GM12878 (cell line): Measurements from ENCODE around the gene TMEM186. TPM values are rescaled to one million over a fixed set of nuclear protein-coding genes. Genes with fewer than 3 reads are reported as not detected.

Experiments used
- ATAC-seq: fragments of 200-7000 bp; cut with Tn5 transposase; 3 replicates; pipeline ENCODE4 v1.9.1; 2020; ENCODE audit warnings: mild to moderate bottlenecking, moderate library complexity
- BruUV-seq: library from RNA; stranded (reverse); fragments of 400-500 nt; replicated peaks from 2 replicates; lab custom pipeline; 2021; lab: Mats Ljungman, UMichigan
- CTCF ChIA-PET: fragments of 300-600 bp; sonication (Branson Sonifier 250); formaldehyde crosslinking; extraction: SDS; loops from one replicate; lab custom pipeline; 2021; ENCODE audit warnings: inconsistent platforms; lab: Yijun Ruan, JAX
- POLR2A ChIA-PET: fragments of 350-600 bp; formaldehyde crosslinking; extraction: SDS; loops from one replicate; lab custom pipeline; 2021; ENCODE audit warnings: inconsistent platforms; lab: Charles Lee
- RAD21 ChIA-PET: fragments of 300-600 bp; sonication (Branson Sonifier 250); formaldehyde crosslinking; loops from one replicate; lab custom pipeline; 2023; ENCODE audit warnings: antibody characterized with exemption; ENCODE audit not compliant: unreplicated experiment; lab: Charles Lee
- SMC1A ChIA-PET: fragments of 300-600 bp; sonication (Branson Sonifier 250); formaldehyde crosslinking; loops from one replicate; lab custom pipeline; 2023; ENCODE audit not compliant: unreplicated experiment, uncharacterized antibody; lab: Charles Lee
- DNase-seq: peaks from one replicate; pipeline ENCODE4 v3.0.0-alpha.2; 2011; ENCODE audit warnings: low read depth, low spot score
- FAIRE-seq: peaks from 3 replicates; lab custom pipeline; 2011; peaks lifted over from hg19 to GRCh38; lab: Jason Lieb, UNC
- H2AFZ ChIP-seq: 2 replicates; pipeline ENCODE4 v1.6.0; 2011; ENCODE audit warnings: low read depth, low read length, control low read depth; ENCODE audit not compliant: control insufficient read depth
- H3K27ac ChIP-seq: 2 replicates; pipeline ENCODE4 v1.5.1; 2011; ENCODE audit warnings: control low read depth; ENCODE audit not compliant: control insufficient read depth, insufficient read depth
- H3K27me3 ChIP-seq, 2 experiments: replicated peaks in 1 of 2; 2 replicates each; pipeline versions ENCODE4 v1.6.0 to v1.6.1; 2011; ENCODE audit warnings: low read length in 1 of 2; ENCODE audit not compliant: control insufficient read depth in 2 of 2, insufficient read depth in 2 of 2
- H3K36me3 ChIP-seq, 2 experiments: 2 replicates each; pipeline ENCODE4 v1.5.1; 2011; ENCODE audit warnings: low read length in 1 of 2; ENCODE audit not compliant: control insufficient read depth in 2 of 2, insufficient read depth in 2 of 2
- H3K4me1 ChIP-seq: 2 replicates; pipeline ENCODE4 v1.6.1; 2011; ENCODE audit warnings: mild to moderate bottlenecking, low read length, moderate library complexity, mixed read lengths; ENCODE audit not compliant: control insufficient read depth, insufficient read depth
- H3K4me2 ChIP-seq: 2 replicates; pipeline ENCODE4 v1.6.0; 2011; ENCODE audit warnings: control low read depth; ENCODE audit not compliant: control insufficient read depth, insufficient read depth
- H3K4me3 ChIP-seq: fragments of 200-600 bp; sonication (generic); 2 replicates; pipeline ENCODE4 v1.5.1; 2016
- H3K79me2 ChIP-seq: 2 replicates; pipeline ENCODE4 v1.6.0; 2011; ENCODE audit warnings: low read length; ENCODE audit not compliant: control insufficient read depth, insufficient read depth
- H3K9ac ChIP-seq: 2 replicates; pipeline ENCODE4 v1.8.0; 2011; ENCODE audit warnings: low read length, control low read depth, mixed read lengths; ENCODE audit not compliant: control insufficient read depth, insufficient read depth
- H3K9me3 ChIP-seq: replicated peaks from 3 replicates; pipeline ENCODE4 v1.5.1; 2011; ENCODE audit warnings: mild to moderate bottlenecking, low read length; ENCODE audit not compliant: control insufficient read depth, insufficient read depth
- H4K20me1 ChIP-seq: 2 replicates; pipeline ENCODE4 v1.6.0; 2011; ENCODE audit not compliant: control insufficient read depth, insufficient read depth
- CBX3 ChIP-seq: fragments of 200-600 bp; sonication (generic); IDR thresholded peaks from 2 replicates; pipeline ENCODE4 v1.6.1; 2016; ENCODE audit warnings: low read depth, borderline replicate concordance
- NR2C2 ChIP-seq: IDR thresholded peaks from 2 replicates; pipeline ENCODE4 v1.6.1; 2011; ENCODE audit warnings: borderline replicate concordance, low read depth; ENCODE audit not compliant: control insufficient read depth, insufficient read length
- PAX5 ChIP-seq: IDR thresholded peaks from 2 replicates; pipeline ENCODE4 v1.6.1; 2011; ENCODE audit warnings: low read depth, low read length, borderline replicate concordance
- POU2F2 ChIP-seq: IDR thresholded peaks from 3 replicates; pipeline ENCODE4 v1.6.1; 2011; ENCODE audit warnings: low read depth, mild to moderate bottlenecking, low read length, borderline replicate concordance
- RFX5 ChIP-seq: IDR thresholded peaks from 2 replicates; pipeline ENCODE4 v1.6.1; 2011; ENCODE audit warnings: low read depth, low read length, improper control_type of control experiment
- SP1 ChIP-seq: IDR thresholded peaks from one replicate; pipeline ENCODE4 v1.6.1; 2011; ENCODE audit warnings: low read depth, low read length
- TAF1 ChIP-seq: IDR thresholded peaks from 2 replicates; pipeline ENCODE4 v1.6.1; 2011; ENCODE audit warnings: mild to moderate bottlenecking, low read depth, low read length, borderline replicate concordance
- YY1 ChIP-seq: IDR thresholded peaks from 2 replicates; pipeline ENCODE4 v1.6.1; 2011; ENCODE audit warnings: low read depth, mild to moderate bottlenecking, low read length
- ZNF622 ChIP-seq: fragments of 450-650 bp; IDR thresholded peaks from 2 replicates; pipeline ENCODE4 v1.6.1; 2017; ENCODE audit warnings: mild to moderate bottlenecking, inconsistent platforms
- WGBS: methylation state at CpG from one replicate; pipeline ENCODE4 v1.1.6; 2016; ENCODE audit warnings: low lambda C conversion rate; ENCODE audit not compliant: insufficient replicate concordance, insufficient coverage; ENCODE audit errors: missing lambda C conversion rate; 5-methylcytosine and 5-hydroxymethylcytosine counted together
- in situ Hi-C: fragments of 300-500 bp; cut with MboI; formaldehyde crosslinking; loops from 9 replicates; pipeline ENCODE4 v1.14.3; 2018; ENCODE audit warnings: mixed read lengths
- intact Hi-C: fragments of 100-400 bp; cut with micrococcal nuclease; formaldehyde crosslinking; loops from one replicate; pipeline ENCODE4 v1.14.2; 2022; ENCODE audit not compliant: unreplicated experiment
- polyA plus RNA-seq, 11 experiments: library from polyadenylated mRNA; depleted of rRNA in 4 of 11; unstranded in 6 of 11; stranded (reverse) in 5 of 11; fragments of >200 nt; fragmentation: Nextera tagmentation in 4 of 11; fragmentation: Illumina TruSeq in 1 of 11; extraction: Ambion mirVana in 4 of 11; extraction: Trizol in 1 of 11; gene quantifications; 1 replicate in 1 of 11; 2 replicates in 10 of 11; pipeline versions ENCODE4 v1.2.1 to v1.2.3, GENCODE V29; 2011 to 2016; ENCODE audit warnings: inconsistent platforms in 2 of 11, missing spikeins in 2 of 11, low read depth in 1 of 11
- total RNA-seq, 4 experiments: library from RNA; depleted of rRNA in 3 of 4; stranded (reverse); fragments of >200 nt in 3 of 4; fragmentation: Illumina TruSeq in 1 of 4; extraction: Trizol in 1 of 4; gene quantifications; 2 replicates each; pipeline versions ENCODE4 v1.2.1 to v1.2.3, GENCODE V29; 2013 to 2021
- TF ChIP-seq, protein P1 (sequence below): fragments of 450-650 bp; formaldehyde crosslinking; IDR thresholded peaks from 2 replicates; pipeline ENCODE4 v1.5.0; 2022; ENCODE audit warnings: mild to moderate bottlenecking, missing genetic modification characterization
- TF ChIP-seq, protein P2 (sequence below): IDR thresholded peaks from 2 replicates; pipeline ENCODE4 v1.6.1; 2012; ENCODE audit warnings: mild to moderate bottlenecking, low read depth, low read length
- TF ChIP-seq, protein P3 (sequence below): IDR thresholded peaks from 2 replicates; pipeline ENCODE4 v1.6.1; 2011; ENCODE audit warnings: mild to moderate bottlenecking, low read depth, low read length, moderate library complexity; ENCODE audit not compliant: insufficient replicate concordance

TMEM186 gene
- total and polyA plus RNA-seq, 10 of the 15 experiments (the other 5 are each of a cell fraction or from before 2014, with no cell fraction given), result 10.6 to 28.9 (median 17.0) TPM

DNA sequence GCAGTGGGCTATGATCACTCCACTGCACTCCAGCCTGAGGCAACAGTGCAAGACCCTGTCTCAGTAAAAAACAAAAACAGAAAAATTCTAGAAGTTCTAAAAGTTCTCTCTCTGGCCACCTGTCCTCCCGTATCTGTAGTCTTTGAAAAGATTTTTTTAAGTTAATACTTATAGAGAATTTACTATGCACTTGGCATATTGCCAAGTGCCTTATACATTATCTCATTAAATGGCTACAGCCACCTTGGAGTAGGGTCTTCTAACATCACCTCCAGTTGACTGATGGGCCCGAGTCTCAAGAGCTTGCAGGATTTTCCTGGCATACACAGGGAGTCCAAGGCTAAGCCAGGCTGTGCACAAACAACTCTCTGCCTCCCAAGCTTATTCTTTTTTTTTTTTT lies 44.7 kb downstream of the TMEM186 start (continued):
- TF ChIP-seq, protein P1, sequence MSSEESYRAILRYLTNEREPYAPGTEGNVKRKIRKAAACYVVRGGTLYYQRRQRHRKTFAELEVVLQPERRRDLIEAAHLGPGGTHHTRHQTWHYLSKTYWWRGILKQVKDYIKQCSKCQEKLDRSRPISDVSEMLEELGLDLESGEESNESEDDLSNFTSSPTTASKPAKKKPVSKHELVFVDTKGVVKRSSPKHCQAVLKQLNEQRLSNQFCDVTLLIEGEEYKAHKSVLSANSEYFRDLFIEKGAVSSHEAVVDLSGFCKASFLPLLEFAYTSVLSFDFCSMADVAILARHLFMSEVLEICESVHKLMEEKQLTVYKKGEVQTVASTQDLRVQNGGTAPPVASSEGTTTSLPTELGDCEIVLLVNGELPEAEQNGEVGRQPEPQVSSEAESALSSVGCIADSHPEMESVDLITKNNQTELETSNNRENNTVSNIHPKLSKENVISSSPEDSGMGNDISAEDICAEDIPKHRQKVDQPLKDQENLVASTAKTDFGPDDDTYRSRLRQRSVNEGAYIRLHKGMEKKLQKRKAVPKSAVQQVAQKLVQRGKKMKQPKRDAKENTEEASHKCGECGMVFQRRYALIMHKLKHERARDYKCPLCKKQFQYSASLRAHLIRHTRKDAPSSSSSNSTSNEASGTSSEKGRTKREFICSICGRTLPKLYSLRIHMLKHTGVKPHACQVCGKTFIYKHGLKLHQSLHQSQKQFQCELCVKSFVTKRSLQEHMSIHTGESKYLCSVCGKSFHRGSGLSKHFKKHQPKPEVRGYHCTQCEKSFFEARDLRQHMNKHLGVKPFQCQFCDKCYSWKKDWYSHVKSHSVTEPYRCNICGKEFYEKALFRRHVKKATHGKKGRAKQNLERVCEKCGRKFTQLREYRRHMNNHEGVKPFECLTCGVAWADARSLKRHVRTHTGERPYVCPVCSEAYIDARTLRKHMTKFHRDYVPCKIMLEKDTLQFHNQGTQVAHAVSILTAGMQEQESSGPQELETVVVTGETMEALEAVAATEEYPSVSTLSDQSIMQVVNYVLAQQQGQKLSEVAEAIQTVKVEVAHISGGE (CRISPR knock-in tag), result no peak
- TF ChIP-seq CBX3, result no peak
- TF ChIP-seq SP1, result no peak
- no peak for TF ChIP-seq TAF1
- no peak for TF ChIP-seq ZNF622

DNA sequence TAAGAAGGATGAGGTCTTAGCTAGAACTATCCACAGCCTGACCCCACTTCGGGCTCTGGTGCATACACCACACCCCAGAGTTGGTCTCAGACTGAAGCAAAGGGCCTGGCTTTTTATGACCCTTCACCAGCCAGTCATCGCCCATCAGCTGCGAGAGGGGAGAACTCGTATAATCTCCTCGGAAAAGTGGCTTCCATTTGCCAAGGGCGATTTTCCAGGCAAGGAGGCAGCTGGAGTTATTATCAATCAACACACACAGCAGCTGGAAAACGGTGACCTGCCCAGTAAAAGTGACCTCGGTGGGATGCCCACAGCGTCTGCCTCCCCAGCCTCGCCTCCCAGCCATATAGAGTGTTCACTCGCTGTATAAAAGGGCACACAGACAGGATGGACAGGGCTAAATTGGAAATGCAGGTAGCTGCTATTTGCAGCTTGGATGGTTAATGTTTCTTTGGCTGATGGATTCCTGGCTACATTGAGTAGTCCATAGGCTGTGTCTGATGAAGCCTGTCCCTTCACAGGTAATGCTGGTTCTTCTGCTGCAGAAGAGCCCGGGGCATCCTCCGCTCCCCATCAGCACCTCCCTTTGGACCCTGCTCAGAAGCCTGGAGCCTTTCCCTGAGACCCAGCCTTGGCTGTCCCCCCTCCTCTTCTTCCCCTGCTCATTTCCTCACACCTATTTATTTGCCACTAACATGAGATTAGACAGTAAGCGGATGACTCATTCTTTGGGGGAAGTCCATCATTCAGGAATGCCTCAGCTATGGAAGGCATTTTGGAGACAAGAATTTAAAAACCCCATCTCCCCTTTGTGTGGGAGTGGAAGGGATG lies 45.7 kb downstream of the TMEM186 start:
- H3K36me3 ChIP-seq, result no peaks in the 10 kb centered on the region
- H3K27me3 ChIP-seq, result no peaks in the 10 kb centered on the region
- no peaks in the 10 kb centered on the region for H3K4me1 ChIP-seq
- 57% methylated on average over 14 of the region's 14 CpGs for WGBS
- H3K4me2 ChIP-seq, result no peak overlapping the region
- in situ Hi-C loops, result no loop called here
- H3K79me2 ChIP-seq, result no peaks in the 10 kb centered on the region
- ChIA-PET RAD21 (no interaction called here), POLR2A (interaction anchor here (0.7 kb wide), 2 partner anchors 197 to 430 kb away, joined by 7 to 8 read pairs; no protein-coding TSS in a partner anchor), SMC1A (interaction anchor here (1.3 to 1.4 kb wide), 2 partner anchors 9 to 11 kb away, joined by 3 read pairs; no protein-coding TSS in a partner anchor), CTCF (interaction anchor here (0.6 kb wide), 1 partner anchor 36 kb away, joined by 5 read pairs; no protein-coding TSS in a partner anchor)
- no peak for FAIRE-seq
- no peak overlapping the region for H3K27ac ChIP-seq
- no peak overlapping the region for H3K9ac ChIP-seq
- H3K4me3 ChIP-seq, result no peak overlapping the region
- no peak for DNase-seq
- no peaks in the 10 kb centered on the region for H4K20me1 ChIP-seq
- H2AFZ ChIP-seq, result no peak overlapping the region
- no peak for ATAC-seq
- no peaks in the 10 kb centered on the region for H3K9me3 ChIP-seq
- intact Hi-C loops, result no loop called here
- BruUV-seq, result no TSS peak
- no peak for TF ChIP-seq YY1
- no peak for TF ChIP-seq POU2F2
- TF ChIP-seq NR2C2, result no peak
- TF ChIP-seq PAX5, result no peak
- TF ChIP-seq, protein P2, sequence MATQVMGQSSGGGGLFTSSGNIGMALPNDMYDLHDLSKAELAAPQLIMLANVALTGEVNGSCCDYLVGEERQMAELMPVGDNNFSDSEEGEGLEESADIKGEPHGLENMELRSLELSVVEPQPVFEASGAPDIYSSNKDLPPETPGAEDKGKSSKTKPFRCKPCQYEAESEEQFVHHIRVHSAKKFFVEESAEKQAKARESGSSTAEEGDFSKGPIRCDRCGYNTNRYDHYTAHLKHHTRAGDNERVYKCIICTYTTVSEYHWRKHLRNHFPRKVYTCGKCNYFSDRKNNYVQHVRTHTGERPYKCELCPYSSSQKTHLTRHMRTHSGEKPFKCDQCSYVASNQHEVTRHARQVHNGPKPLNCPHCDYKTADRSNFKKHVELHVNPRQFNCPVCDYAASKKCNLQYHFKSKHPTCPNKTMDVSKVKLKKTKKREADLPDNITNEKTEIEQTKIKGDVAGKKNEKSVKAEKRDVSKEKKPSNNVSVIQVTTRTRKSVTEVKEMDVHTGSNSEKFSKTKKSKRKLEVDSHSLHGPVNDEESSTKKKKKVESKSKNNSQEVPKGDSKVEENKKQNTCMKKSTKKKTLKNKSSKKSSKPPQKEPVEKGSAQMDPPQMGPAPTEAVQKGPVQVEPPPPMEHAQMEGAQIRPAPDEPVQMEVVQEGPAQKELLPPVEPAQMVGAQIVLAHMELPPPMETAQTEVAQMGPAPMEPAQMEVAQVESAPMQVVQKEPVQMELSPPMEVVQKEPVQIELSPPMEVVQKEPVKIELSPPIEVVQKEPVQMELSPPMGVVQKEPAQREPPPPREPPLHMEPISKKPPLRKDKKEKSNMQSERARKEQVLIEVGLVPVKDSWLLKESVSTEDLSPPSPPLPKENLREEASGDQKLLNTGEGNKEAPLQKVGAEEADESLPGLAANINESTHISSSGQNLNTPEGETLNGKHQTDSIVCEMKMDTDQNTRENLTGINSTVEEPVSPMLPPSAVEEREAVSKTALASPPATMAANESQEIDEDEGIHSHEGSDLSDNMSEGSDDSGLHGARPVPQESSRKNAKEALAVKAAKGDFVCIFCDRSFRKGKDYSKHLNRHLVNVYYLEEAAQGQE, result no peak
- TF ChIP-seq, protein P3, sequence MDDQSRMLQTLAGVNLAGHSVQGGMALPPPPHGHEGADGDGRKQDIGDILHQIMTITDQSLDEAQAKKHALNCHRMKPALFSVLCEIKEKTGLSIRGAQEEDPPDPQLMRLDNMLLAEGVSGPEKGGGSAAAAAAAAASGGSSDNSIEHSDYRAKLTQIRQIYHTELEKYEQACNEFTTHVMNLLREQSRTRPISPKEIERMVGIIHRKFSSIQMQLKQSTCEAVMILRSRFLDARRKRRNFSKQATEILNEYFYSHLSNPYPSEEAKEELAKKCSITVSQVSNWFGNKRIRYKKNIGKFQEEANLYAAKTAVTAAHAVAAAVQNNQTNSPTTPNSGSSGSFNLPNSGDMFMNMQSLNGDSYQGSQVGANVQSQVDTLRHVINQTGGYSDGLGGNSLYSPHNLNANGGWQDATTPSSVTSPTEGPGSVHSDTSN, result no peak
- no peak for TF ChIP-seq RFX5
